Measurements from ENCODE around the gene ABHD3. TPM values are rescaled to one million over a fixed set of nuclear protein-coding genes. Genes with fewer than 3 reads are reported as not detected.

Gene ABHD3
- total RNA-seq, 3 donors from 2014 or later, result 82.7 to 160 (median 150) TPM

DNA sequence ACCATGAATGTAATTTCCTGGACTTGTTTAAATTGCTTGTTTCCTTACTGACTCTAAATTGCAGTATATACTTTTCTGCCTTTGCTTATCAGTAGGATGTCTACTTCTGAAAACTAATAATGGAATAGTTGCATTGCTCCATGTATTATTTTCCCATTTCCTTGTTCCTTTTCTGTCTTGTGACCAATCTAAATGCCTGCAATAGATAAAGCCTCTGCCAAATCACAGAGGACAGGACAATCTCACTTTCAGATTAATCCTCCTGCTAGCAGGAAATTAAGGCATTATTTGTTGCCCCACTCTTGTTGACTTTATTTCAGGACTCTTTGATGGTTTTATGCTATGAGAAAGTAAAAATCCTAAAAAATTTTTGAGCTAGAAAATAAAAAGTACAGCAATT, 99.4 kb downstream of the ABHD3 start:
- DNase-seq (no peak), ATAC-seq (no peak)
- intact Hi-C loops (cut with DNase I, micrococcal nuclease), result no loop called here

DNA sequence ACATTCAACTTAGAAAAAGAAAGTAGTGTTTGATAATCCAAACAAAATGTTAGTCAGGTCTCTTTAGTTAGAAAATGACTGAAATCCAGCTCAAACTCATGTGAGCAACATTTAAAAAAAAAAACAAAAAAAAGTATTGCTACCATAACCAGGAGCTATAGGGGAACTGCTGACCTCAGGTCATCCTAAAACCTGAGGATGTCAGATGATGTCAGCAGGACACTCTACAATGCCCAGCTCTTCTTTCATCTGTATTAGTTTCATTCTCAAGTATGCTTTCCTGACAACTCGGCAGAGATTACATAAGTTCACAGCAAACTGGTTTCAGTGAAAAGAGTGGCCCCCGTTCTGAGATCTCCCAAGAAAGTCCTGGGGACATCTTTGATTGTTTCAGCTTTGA, 99.9 kb downstream of the ABHD3 start:
- peaks cover 5% of the 10 kb centered on the region for H3K4me1 ChIP-seq (ENCODE audit: low read depth)
- H3K36me3 ChIP-seq (ENCODE audit: low read depth), result no peaks in the 10 kb centered on the region
- intact Hi-C loops (cut with DNase I, micrococcal nuclease), result no loop called here
- TF ChIP-seq, protein P1, sequence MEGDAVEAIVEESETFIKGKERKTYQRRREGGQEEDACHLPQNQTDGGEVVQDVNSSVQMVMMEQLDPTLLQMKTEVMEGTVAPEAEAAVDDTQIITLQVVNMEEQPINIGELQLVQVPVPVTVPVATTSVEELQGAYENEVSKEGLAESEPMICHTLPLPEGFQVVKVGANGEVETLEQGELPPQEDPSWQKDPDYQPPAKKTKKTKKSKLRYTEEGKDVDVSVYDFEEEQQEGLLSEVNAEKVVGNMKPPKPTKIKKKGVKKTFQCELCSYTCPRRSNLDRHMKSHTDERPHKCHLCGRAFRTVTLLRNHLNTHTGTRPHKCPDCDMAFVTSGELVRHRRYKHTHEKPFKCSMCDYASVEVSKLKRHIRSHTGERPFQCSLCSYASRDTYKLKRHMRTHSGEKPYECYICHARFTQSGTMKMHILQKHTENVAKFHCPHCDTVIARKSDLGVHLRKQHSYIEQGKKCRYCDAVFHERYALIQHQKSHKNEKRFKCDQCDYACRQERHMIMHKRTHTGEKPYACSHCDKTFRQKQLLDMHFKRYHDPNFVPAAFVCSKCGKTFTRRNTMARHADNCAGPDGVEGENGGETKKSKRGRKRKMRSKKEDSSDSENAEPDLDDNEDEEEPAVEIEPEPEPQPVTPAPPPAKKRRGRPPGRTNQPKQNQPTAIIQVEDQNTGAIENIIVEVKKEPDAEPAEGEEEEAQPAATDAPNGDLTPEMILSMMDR (IDR thresholded peaks at IDR 0.05), result no peak
- no peaks in the 10 kb centered on the region for H3K9me3 ChIP-seq
- no peak overlapping the region for H3K4me3 ChIP-seq
- ATAC-seq, result no peak
- DNase-seq, result no peak

More for the DNA sequence above, 99.4 kb downstream of the ABHD3 start:
- peaks cover 5% of the 10 kb centered on the region for H3K4me1 ChIP-seq (ENCODE audit: low read depth)
- no peaks in the 10 kb centered on the region for H3K9me3 ChIP-seq
- no peaks in the 10 kb centered on the region for H3K36me3 ChIP-seq (ENCODE audit: low read depth)
- TF ChIP-seq, protein P1 (IDR thresholded peaks at IDR 0.05), result no peak
- no peak overlapping the region for H3K4me3 ChIP-seq

DNA sequence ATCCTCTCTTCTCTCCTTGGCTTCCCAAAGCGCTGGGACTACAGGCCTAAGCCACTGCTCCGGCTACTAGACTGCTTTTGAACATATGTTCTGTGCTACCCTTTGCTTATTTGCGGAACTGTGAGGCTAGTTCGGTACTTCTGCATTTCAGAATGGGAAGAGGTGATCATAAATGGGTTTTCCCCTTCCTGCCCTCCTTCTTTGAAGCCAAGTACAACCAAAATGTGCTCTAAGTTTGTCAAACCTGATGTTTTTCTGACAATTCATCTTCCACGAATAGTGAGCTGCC, 102.3 kb downstream of the ABHD3 start:
- Histone ChIP-seq H3K9me3 (no peaks in the 10 kb centered on the region), H3K4me3 (no peak overlapping the region), H3K4me1 (ENCODE audit: low read depth) (peaks cover 18% of the 10 kb centered on the region), H3K36me3 (ENCODE audit: low read depth) (no peaks in the 10 kb centered on the region)
- intact Hi-C loops (cut with DNase I, micrococcal nuclease), result no loop called here
- DNase-seq (no peak), ATAC-seq (no peak)
- TF ChIP-seq, protein P1 (IDR thresholded peaks at IDR 0.05), result no peak

Small RNAs within 50 kb of the gene (microRNA-seq; reads per million reads assigned to microRNA genes)
- 2.3 reads per million, percentile 5 among the genes with 10 or more reads in this experiment for gene MIR320C1

Other genes with a start within 250 kb of the ABHD3 start
- 10 to 100 TPM; 14.8 to 18.0 (median 15.8) TPM for gene ESCO1, start 104.1 kb downstream of the ABHD3 start, total RNA-seq
- 10 to 100 TPM; 29.5 to 42.2 (median 32.2) TPM for gene SNRPD1, start 92.5 kb downstream of the ABHD3 start, total RNA-seq
- gene MIB1, start 36.0 kb upstream of the ABHD3 start, total RNA-seq, result 10 to 100 TPM; 29.0 to 45.1 (median 33.1) TPM

Data from mucosa of descending colon (tissue), 3 donors.